Iris pigment epithelial cell (primary cell): ENCODE measurements around the gene DSC1.

Experiments used
- DNase-seq: peaks from one replicate; pipeline ENCODE4 v3.0.0-alpha.2; 2011; ENCODE audit warnings: low read depth

Gene DSC1

GRCh38 chr18:31104444-31104843 is 58.2 kb downstream of the DSC1 start:
- no peak for DNase-seq

- DNase-seq, result no peak
These were observed 59.2 kb downstream of the DSC1 start for GRCh38 chr18:31103423-31103822.

GRCh38 chr18:31102941-31103340 is 59.7 kb downstream of the DSC1 start:
- no peak for DNase-seq

- DNase-seq, result no peak
These were observed 60.5 kb downstream of the DSC1 start, which contains the start of gene DSC2 for GRCh38 chr18:31102025-31102684. DSC2 (minus strand) TSS chr18:31102421; CDS start chr18:31101971, 450 bp downstream.

- DNase-seq, result no peak
These were observed 61.3 kb downstream of the DSC1 start for GRCh38 chr18:31101183-31102024.

GRCh38 chr18:31100436-31101182 is 62.0 kb downstream of the DSC1 start:
- no peak for DNase-seq

- no peak for DNase-seq
These were observed 63.0 kb downstream of the DSC1 start for GRCh38 chr18:31099450-31100230.

GRCh38 chr18:31098878-31099277 is 63.8 kb downstream of the DSC1 start:
- no peak for DNase-seq

GRCh38 chr18:31097666-31098065 is 65.0 kb downstream of the DSC1 start:
- no peak for DNase-seq

GRCh38 chr18:31093880-31094279 is 68.8 kb downstream of the DSC1 start:
- DNase-seq, result no peak

- DNase-seq, result no peak
These were observed 69.4 kb downstream of the DSC1 start for GRCh38 chr18:31093294-31093693.

- no peak for DNase-seq
These were observed 71.3 kb downstream of the DSC1 start for GRCh38 chr18:31091350-31091749.

GRCh38 chr18:31088532-31088931 is 74.1 kb downstream of the DSC1 start:
- no peak for DNase-seq

- no peak for DNase-seq
These were observed 82.7 kb downstream of the DSC1 start for GRCh38 chr18:31079973-31080372.
